Natural killer cell (primary cell): ENCODE data around the gene CDH26. TPM values are rescaled to one million over a fixed set of nuclear protein-coding genes. Genes with fewer than 3 reads are reported as not detected.

ENCODE experiments used
- ATAC-seq, 3 donors: fragments of 150-1000 bp in 2 of 3; fragments of 200-7000 bp in 1 of 3; cut with Tn5 transposase; 1 replicate in 1 of 3; 2 replicates in 2 of 3; pipeline ENCODE4 v1.10.0; 2021; ENCODE audit warnings: mild to moderate bottlenecking in 2 of 3, moderate library complexity in 2 of 3
- DNase-seq, 2 donors: peaks; one replicate each; pipeline versions ENCODE4 v3.0.0 to v3.0.0-alpha.2; 2013 to 2021; ENCODE audit warnings: mixed read lengths in 1 of 2
- H3K27ac ChIP-seq: one replicate; pipeline ENCODE4 v1.5.1; 2013; ENCODE audit warnings: mild to moderate bottlenecking, low read length
- H3K27me3 ChIP-seq: one replicate; pipeline ENCODE4 v1.6.1; 2013; ENCODE audit warnings: low read length; ENCODE audit not compliant: control insufficient read depth, insufficient read depth
- H3K36me3 ChIP-seq: one replicate; pipeline ENCODE4 v1.6.1; 2013; ENCODE audit warnings: low read length; ENCODE audit not compliant: control insufficient read depth, insufficient read depth
- H3K4me1 ChIP-seq: one replicate; pipeline ENCODE4 v1.6.1; 2013; ENCODE audit warnings: low read length; ENCODE audit not compliant: control insufficient read depth, insufficient read depth
- H3K4me3 ChIP-seq: one replicate; pipeline ENCODE4 v1.5.1; 2013; ENCODE audit warnings: low read length
- H3K9me3 ChIP-seq: one replicate; pipeline ENCODE4 v1.6.1; 2013; ENCODE audit warnings: low read length; ENCODE audit not compliant: control insufficient read depth, insufficient read depth
- H3K27ac Mint-ChIP-seq, 2 donors: one replicate each; pipeline ENCODE4 v1.8.0; 2022; ENCODE audit warnings: mild to moderate bottlenecking in 2 of 2, mixed read lengths in 2 of 2, moderate library complexity in 1 of 2
- H3K27me3 Mint-ChIP-seq, 2 donors: one replicate each; pipeline ENCODE4 v1.8.0; 2022; ENCODE audit warnings: low read depth in 2 of 2, mixed read lengths in 2 of 2
- H3K36me3 Mint-ChIP-seq: one replicate; pipeline ENCODE4 v1.8.0; 2022; ENCODE audit warnings: mixed read lengths
- H3K4me1 Mint-ChIP-seq, 2 donors: one replicate each; pipeline ENCODE4 v1.8.0; 2022; ENCODE audit warnings: mixed read lengths in 2 of 2
- H3K4me3 Mint-ChIP-seq: one replicate; pipeline ENCODE4 v1.8.0; 2022; ENCODE audit warnings: mild to moderate bottlenecking, moderate library complexity, mixed read lengths
- H3K9me3 Mint-ChIP-seq, 2 donors: one replicate each; pipeline ENCODE4 v1.8.0; 2022; ENCODE audit warnings: mixed read lengths in 2 of 2
- CTCF ChIP-seq: fragments of 200-600 bp; IDR thresholded peaks from one replicate; pipeline ENCODE4 v1.8.0; 2022; ENCODE audit warnings: antibody characterized with exemption
- WGBS: methylation state at CpG from one replicate; pipeline ENCODE4 v1.1.7; 2013; ENCODE audit warnings: missing lambda C conversion rate; ENCODE audit not compliant: insufficient coverage; 5-methylcytosine and 5-hydroxymethylcytosine counted together
- intact Hi-C: fragments of 100-400 bp; cut with micrococcal nuclease; formaldehyde crosslinking; loops from one replicate; pipeline ENCODE4 v1.14.2; 2022
- total RNA-seq, 4 donors: library from RNA; stranded (reverse); fragments of 120-200 nt in 1 of 4; gene quantifications; one replicate each; pipeline versions ENCODE4 v1.2.3 to v1.2.4, GENCODE V29; 2013 to 2022

CDH26 gene
- total RNA-seq, 3 donors from 2014 or later (not counting 1 experiment from before 2014, with no cell fraction given), result 1.2 to 2.0 (median 1.8) TPM

DNA sequence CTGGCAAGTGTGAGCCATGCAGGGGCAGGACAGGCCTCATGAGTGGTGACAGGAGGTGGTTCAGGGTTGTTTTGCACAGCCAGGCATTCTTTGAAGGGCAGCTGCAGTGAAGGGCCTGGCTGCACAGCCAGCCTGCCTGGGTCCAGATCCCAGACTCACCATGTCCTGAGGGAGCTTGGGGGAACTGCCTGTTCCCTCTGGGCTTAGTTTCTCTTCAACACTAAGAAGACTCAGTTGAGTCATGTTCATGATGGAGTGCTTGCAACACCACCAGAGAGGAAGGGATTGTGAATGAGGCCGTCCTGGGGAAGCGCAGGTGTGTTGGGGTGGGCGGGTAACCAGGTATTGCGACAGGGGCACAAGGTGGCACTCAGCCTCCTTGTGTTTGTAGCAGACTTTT lies 102.4 kb downstream of the CDH26 start:
- Mint-ChIP-seq H3K4me1 (peaks cover 82 to 98% of the 10 kb centered on the region in 2 donors), H3K36me3 (no peaks in the 10 kb centered on the region), H3K4me3 (no peak overlapping the region), H3K27ac (peak overlapping the region; percentile 26 to 29), H3K9me3 (no peaks in the 10 kb centered on the region), H3K27me3 (no peaks in the 10 kb centered on the region)
- H3K4me3 ChIP-seq, result no peak overlapping the region
- peaks cover 56% of the 10 kb centered on the region for H3K4me1 ChIP-seq
- DNase-seq (no peak), ATAC-seq (no peak)
- intact Hi-C loops, result no loop called here
- H3K36me3 ChIP-seq, result peaks cover 2% of the 10 kb centered on the region
- WGBS, result 95% methylated on average over 4 of the region's 4 CpGs
- no peaks in the 10 kb centered on the region for H3K27me3 ChIP-seq
- TF ChIP-seq CTCF, result no peak
- no peaks in the 10 kb centered on the region for H3K9me3 ChIP-seq
- H3K27ac ChIP-seq, result no peak overlapping the region

DNA sequence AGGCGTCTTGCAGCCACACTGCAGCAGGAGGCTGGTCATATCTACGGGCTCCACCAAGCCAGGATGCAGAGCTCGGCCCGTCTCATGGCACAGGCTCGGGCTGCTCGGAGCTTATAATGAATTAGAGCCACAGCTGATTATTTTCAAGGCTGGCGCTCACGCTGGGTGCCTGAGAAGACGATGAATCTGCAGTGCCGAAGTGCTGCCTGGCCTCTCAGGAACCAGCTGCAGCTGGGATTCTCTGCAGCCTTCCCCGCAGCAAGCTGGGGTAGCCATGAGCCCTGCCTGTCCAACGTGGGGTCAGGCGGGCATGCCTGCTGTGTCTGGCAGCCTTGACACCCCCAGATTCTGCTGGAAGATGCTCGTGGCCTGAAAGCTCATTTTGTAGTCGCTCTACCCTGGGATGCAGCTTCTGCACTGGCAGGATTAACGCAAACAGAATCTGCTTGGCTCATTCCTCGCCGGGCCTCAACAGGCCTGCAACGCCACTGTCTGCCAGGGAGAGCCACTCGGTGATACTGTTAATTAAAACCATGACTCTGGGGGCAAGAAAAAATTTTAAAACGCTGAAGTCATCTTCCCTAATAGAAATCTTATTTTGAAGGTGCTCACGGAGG lies 104.3 kb downstream of the CDH26 start:
- no peak overlapping the region for H3K4me3 Mint-ChIP-seq
- no peaks in the 10 kb centered on the region for H3K9me3 Mint-ChIP-seq
- H3K36me3 Mint-ChIP-seq, result no peaks in the 10 kb centered on the region
- DNase-seq (no peak), ATAC-seq (no peak)
- H3K4me3 ChIP-seq, result no peak overlapping the region
- H3K27ac Mint-ChIP-seq, result peak overlapping the region; percentile 29 to 64
- no peaks in the 10 kb centered on the region for H3K27me3 ChIP-seq
- H3K36me3 ChIP-seq, result peaks cover 2% of the 10 kb centered on the region
- peaks cover 72 to 98% of the 10 kb centered on the region in 2 donors for H3K4me1 Mint-ChIP-seq
- no peak overlapping the region for H3K27ac ChIP-seq
- no peaks in the 10 kb centered on the region for H3K9me3 ChIP-seq
- no peak for TF ChIP-seq CTCF
- 93% methylated on average over 22 of the region's 22 CpGs for WGBS
- peaks cover 37% of the 10 kb centered on the region for H3K4me1 ChIP-seq
- intact Hi-C loops, result no loop called here
- no peaks in the 10 kb centered on the region for H3K27me3 Mint-ChIP-seq

- Mint-ChIP-seq H3K27me3 (no peaks in the 10 kb centered on the region), H3K27ac (peak overlapping the region; percentile 29 to 64), H3K36me3 (no peaks in the 10 kb centered on the region), H3K4me3 (no peak overlapping the region), H3K9me3 (no peaks in the 10 kb centered on the region), H3K4me1 (peaks cover 71 to 98% of the 10 kb centered on the region in 2 donors)
- Histone ChIP-seq H3K27ac (no peak overlapping the region), H3K9me3 (no peaks in the 10 kb centered on the region), H3K4me1 (peaks cover 32% of the 10 kb centered on the region), H3K4me3 (no peak overlapping the region), H3K27me3 (no peaks in the 10 kb centered on the region), H3K36me3 (peaks cover 2% of the 10 kb centered on the region)
- WGBS, result 95% methylated on average over 4 of the region's 4 CpGs
- intact Hi-C loops, result no loop called here
- DNase-seq, result no peak
- no peak for ATAC-seq
- TF ChIP-seq CTCF, result no peak
Observed at GRCh38 chr20:60063048-60063451, 104.8 kb downstream of the CDH26 start.
